WTC11 (cell line): ENCODE results near the gene OR2T35.

Experiments used
- CTCF ChIP-seq: fragments of 200-600 bp; IDR thresholded peaks from 2 replicates; pipeline ENCODE4 v1.8.0; 2022; ENCODE audit warnings: antibody characterized with exemption
- HMGA2 ChIP-seq: fragments of 250-450 bp; sonication (Bioruptor Pico); IDR thresholded peaks from 2 replicates; pipeline ENCODE4 v1.4.0; 2021; ENCODE audit warnings: mild to moderate bottlenecking, moderate library complexity
- MAX ChIP-seq: sonication (generic); formaldehyde crosslinking; IDR thresholded peaks from 2 replicates; pipeline ENCODE4 v1.8.0; 2022; ENCODE audit warnings: mild to moderate bottlenecking, missing genetic modification reagents
- MYBL2 ChIP-seq: sonication (generic); formaldehyde crosslinking; IDR thresholded peaks from 2 replicates; pipeline ENCODE4 v1.8.1; 2023; ENCODE audit warnings: mild to moderate bottlenecking, moderate library complexity, missing genetic modification reagents
- PRRX2 ChIP-seq: fragments of 250-450 bp; sonication (Bioruptor Pico); IDR thresholded peaks from 2 replicates; pipeline ENCODE4 v1.8.0; 2021; ENCODE audit warnings: mild to moderate bottlenecking
- SOX15 ChIP-seq: fragments of 250-450 bp; sonication (Bioruptor Pico); IDR thresholded peaks from 2 replicates; pipeline ENCODE4 v1.9.0; 2021; ENCODE audit warnings: mild to moderate bottlenecking
- USF2 ChIP-seq: sonication (generic); formaldehyde crosslinking; IDR thresholded peaks from 2 replicates; pipeline ENCODE4 v1.8.1; 2023; ENCODE audit warnings: mild to moderate bottlenecking, missing genetic modification reagents, moderate library complexity
- ZBTB43 ChIP-seq: sonication (generic); formaldehyde crosslinking; IDR thresholded peaks from 2 replicates; pipeline ENCODE4 v1.8.1; 2023; ENCODE audit warnings: mild to moderate bottlenecking, missing genetic modification reagents
- ZNF416 ChIP-seq: fragments of 250-450 bp; sonication (Bioruptor Pico); IDR thresholded peaks from 2 replicates; pipeline ENCODE4 v1.9.0; 2021; ENCODE audit warnings: mild to moderate bottlenecking, inconsistent platforms

- TF ChIP-seq SOX15, result no peak
- no peak for TF ChIP-seq CTCF
- TF ChIP-seq MAX (CRISPR knock-in tag), result no peak
- no peak for TF ChIP-seq ZNF416
- TF ChIP-seq HMGA2, result no peak
- TF ChIP-seq USF2 (CRISPR knock-in tag), result no peak
- TF ChIP-seq ZBTB43 (CRISPR knock-in tag), result no peak
- TF ChIP-seq MYBL2 (CRISPR knock-in tag), result no peak
- TF ChIP-seq PRRX2 (CRISPR knock-in tag), result no peak
Observed at GRCh38 chr1:248681651-248682050, 36.6 kb upstream of the OR2T35 start.
